SK-N-SH (cell line): ENCODE results near the gene PKD1.
"Not testable (repeated sequence)": the region's sequence is repeated elsewhere in the genome, so short reads cannot be mapped to it uniquely, and the experiment has no call there.

ENCODE experiments used
- EP300 ChIP-seq, 2 experiments: IDR thresholded peaks; 2 replicates each; pipeline versions ENCODE4 v1.4.0 to v1.6.1; 2012; ENCODE audit warnings: borderline replicate concordance in 1 of 2, low read depth in 1 of 2, low read length in 1 of 2
- SIN3A ChIP-seq: IDR thresholded peaks from 2 replicates; pipeline ENCODE4 v1.6.1; 2012; ENCODE audit warnings: low read depth, mild to moderate bottlenecking, low read length, moderate library complexity, borderline replicate concordance
- TCF12 ChIP-seq: IDR thresholded peaks from 2 replicates; pipeline ENCODE4 v1.4.0; 2012
- TEAD4 ChIP-seq: IDR thresholded peaks from 2 replicates; pipeline ENCODE4 v1.4.0; 2012; ENCODE audit warnings: mild to moderate bottlenecking, borderline replicate concordance; ENCODE audit not compliant: insufficient read depth
- TF ChIP-seq, protein P1 (sequence below): fragments of 150-350 bp; IDR thresholded peaks from 2 replicates; pipeline ENCODE4 v1.6.1; 2017; ENCODE audit warnings: antibody characterized with exemption, low read length, low read depth, borderline replicate concordance
- TF ChIP-seq, protein P2 (sequence below): fragments of 200-600 bp; sonication (generic); IDR thresholded peaks from 2 replicates; pipeline ENCODE4 v1.6.1; 2017; ENCODE audit warnings: antibody characterized with exemption, mild to moderate bottlenecking, moderate library complexity

DNA sequence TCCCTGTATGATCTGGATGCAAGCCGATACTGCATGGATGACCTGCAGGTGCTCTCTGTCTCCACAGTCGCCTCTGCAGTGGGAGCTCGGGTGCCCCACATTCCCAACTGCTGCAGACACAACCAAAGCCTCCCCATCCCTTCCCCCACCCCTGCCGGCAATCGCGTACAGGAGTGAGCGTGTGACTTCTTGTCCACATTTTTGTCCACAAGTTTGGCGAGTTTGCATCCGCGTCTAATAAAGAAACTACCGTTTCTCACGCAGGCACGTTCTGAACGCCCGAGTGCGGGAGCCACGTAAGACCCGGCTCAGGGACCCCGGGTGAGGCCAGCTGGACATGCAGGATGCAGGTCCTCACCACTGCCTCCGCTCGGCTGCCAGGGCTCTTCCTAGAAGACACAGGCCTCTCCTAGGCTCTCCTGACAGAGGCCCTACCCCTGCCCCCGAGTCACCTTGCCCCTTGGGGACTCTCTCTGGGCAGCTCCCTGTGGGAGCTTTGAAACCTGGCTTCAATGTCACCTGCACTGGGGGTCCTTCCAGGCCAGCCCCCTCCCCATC lies 5.7 kb downstream of the PKD1 start:
- TF ChIP-seq TEAD4; EP300 (IDR thresholded peaks at IDR 0.05; ENCODE audit: borderline replicate concordance in 1 of 2, low read depth in 1 of 2, low read length in 1 of 2); SIN3A; TCF12: not testable (repeated sequence)
- TF ChIP-seq, protein P1, sequence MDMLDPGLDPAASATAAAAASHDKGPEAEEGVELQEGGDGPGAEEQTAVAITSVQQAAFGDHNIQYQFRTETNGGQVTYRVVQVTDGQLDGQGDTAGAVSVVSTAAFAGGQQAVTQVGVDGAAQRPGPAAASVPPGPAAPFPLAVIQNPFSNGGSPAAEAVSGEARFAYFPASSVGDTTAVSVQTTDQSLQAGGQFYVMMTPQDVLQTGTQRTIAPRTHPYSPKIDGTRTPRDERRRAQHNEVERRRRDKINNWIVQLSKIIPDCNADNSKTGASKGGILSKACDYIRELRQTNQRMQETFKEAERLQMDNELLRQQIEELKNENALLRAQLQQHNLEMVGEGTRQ: not testable (repeated sequence)
- TF ChIP-seq, protein P2, sequence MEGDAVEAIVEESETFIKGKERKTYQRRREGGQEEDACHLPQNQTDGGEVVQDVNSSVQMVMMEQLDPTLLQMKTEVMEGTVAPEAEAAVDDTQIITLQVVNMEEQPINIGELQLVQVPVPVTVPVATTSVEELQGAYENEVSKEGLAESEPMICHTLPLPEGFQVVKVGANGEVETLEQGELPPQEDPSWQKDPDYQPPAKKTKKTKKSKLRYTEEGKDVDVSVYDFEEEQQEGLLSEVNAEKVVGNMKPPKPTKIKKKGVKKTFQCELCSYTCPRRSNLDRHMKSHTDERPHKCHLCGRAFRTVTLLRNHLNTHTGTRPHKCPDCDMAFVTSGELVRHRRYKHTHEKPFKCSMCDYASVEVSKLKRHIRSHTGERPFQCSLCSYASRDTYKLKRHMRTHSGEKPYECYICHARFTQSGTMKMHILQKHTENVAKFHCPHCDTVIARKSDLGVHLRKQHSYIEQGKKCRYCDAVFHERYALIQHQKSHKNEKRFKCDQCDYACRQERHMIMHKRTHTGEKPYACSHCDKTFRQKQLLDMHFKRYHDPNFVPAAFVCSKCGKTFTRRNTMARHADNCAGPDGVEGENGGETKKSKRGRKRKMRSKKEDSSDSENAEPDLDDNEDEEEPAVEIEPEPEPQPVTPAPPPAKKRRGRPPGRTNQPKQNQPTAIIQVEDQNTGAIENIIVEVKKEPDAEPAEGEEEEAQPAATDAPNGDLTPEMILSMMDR: not testable (repeated sequence)
